GM21423 (cell line): ENCODE results near the gene SAC3D1.
A peak's percentile ranks its signal among the peaks of the same experiment; 100 is the strongest.

Experiments used
- ATAC-seq: cut with Tn5 transposase; IDR thresholded peaks from one replicate; pipeline ENCODE4 v1.9.1; 2021; ENCODE audit warnings: mild to moderate bottlenecking, moderate library complexity; ENCODE audit not compliant: unreplicated experiment

SAC3D1 gene

GRCh38 chr11:65059523-65059922 is 18.5 kb downstream of the SAC3D1 start:
- ATAC-seq, result no peak

GRCh38 chr11:65059959-65060824 is 19.2 kb downstream of the SAC3D1 start:
- ATAC-seq, result no peak

GRCh38 chr11:65060913-65061408 is 20.0 kb downstream of the SAC3D1 start:
- no peak for ATAC-seq

GRCh38 chr11:65063532-65063931 is 22.5 kb downstream of the SAC3D1 start:
- no peak for ATAC-seq

GRCh38 chr11:65064847-65065240 is 23.8 kb downstream of the SAC3D1 start:
- ATAC-seq, result no peak

GRCh38 chr11:65065851-65066250 is 24.8 kb downstream of the SAC3D1 start:
- no peak for ATAC-seq

- ATAC-seq, result no peak
These were observed 25.3 kb downstream of the SAC3D1 start for GRCh38 chr11:65066315-65066714.

GRCh38 chr11:65066805-65067291 is 25.8 kb downstream of the SAC3D1 start:
- no peak for ATAC-seq

- ATAC-seq, result no peak
These were observed 26.4 kb downstream of the SAC3D1 start for GRCh38 chr11:65067446-65067845.

GRCh38 chr11:65069217-65069616 is 28.2 kb downstream of the SAC3D1 start:
- no peak for ATAC-seq

GRCh38 chr11:65071907-65072630 is 31.1 kb downstream of the SAC3D1 start:
- ATAC-seq, result no peak

GRCh38 chr11:65072631-65072966 is 31.6 kb downstream of the SAC3D1 start:
- no peak for ATAC-seq

GRCh38 chr11:65077451-65077850 is 36.4 kb downstream of the SAC3D1 start:
- ATAC-seq, result no peak

GRCh38 chr11:65078151-65078550 is 37.1 kb downstream of the SAC3D1 start:
- no peak for ATAC-seq

- no peak for ATAC-seq
These were observed 37.9 kb downstream of the SAC3D1 start for GRCh38 chr11:65078786-65079342.

- peak; percentile 6 for ATAC-seq
These were observed 42.3 kb downstream of the SAC3D1 start for GRCh38 chr11:65083134-65083833.

GRCh38 chr11:65083834-65084597 is 43.0 kb downstream of the SAC3D1 start, which contains the start of the genes CDCA5 and ZFPL1:
TSS of gene CDCA5 (minus strand) at chr11:65084040. CDS start at chr11:65083978, 62 bp downstream.
TSS of gene ZFPL1 (plus strand) at chr11:65084222. CDS start at chr11:65084699, 477 bp downstream.
- peak; percentile 85 for ATAC-seq

GRCh38 chr11:65084598-65085375 is 43.8 kb downstream of the SAC3D1 start:
- no peak for ATAC-seq

- ATAC-seq, result no peak
These were observed 44.4 kb downstream of the SAC3D1 start for GRCh38 chr11:65085446-65085845.
